C1 segment of cervical spinal cord (tissue), 14 donors: ENCODE measurements around the gene UGT3A1.
"Not testable (repeated sequence)": the region's sequence is repeated elsewhere in the genome, so short reads cannot be mapped to it uniquely, and the experiment has no call there.

Experiments used
- DNase-seq, 14 donors: peaks; one replicate each; lab custom pipeline; 2025; lab: John Stamatoyannopoulos, UW

UGT3A1 gene

GRCh38 chr5:35988529-35988928 is 2.7 kb downstream of the UGT3A1 start:
- DNase-seq, result no peak

- DNase-seq, result no peak
Observed at GRCh38 chr5:35987776-35988175, 3.4 kb downstream of the UGT3A1 start.

GRCh38 chr5:35979715-35980114 is 11.5 kb downstream of the UGT3A1 start:
- no peak for DNase-seq

GRCh38 chr5:35976859-35977258 is 14.3 kb downstream of the UGT3A1 start:
- DNase-seq, result not testable (repeated sequence)

- no peak for DNase-seq
Observed at GRCh38 chr5:35974570-35974969, 16.6 kb downstream of the UGT3A1 start.

GRCh38 chr5:35971878-35972210 is 19.3 kb downstream of the UGT3A1 start:
- DNase-seq, result no peak

- no peak for DNase-seq
Observed at GRCh38 chr5:35971186-35971877, 19.9 kb downstream of the UGT3A1 start.

GRCh38 chr5:35963381-35963843 is 27.8 kb downstream of the UGT3A1 start:
- DNase-seq, result no peak

- no peak for DNase-seq
Observed at GRCh38 chr5:35960328-35960727, 30.9 kb downstream of the UGT3A1 start.

- no peak for DNase-seq
Observed at GRCh38 chr5:35956429-35956828, 34.8 kb downstream of the UGT3A1 start.

- DNase-seq, result no peak
Observed at GRCh38 chr5:35954175-35954574, 37.0 kb downstream of the UGT3A1 start.

GRCh38 chr5:35947085-35947484 is 44.1 kb downstream of the UGT3A1 start:
- DNase-seq, result no peak

GRCh38 chr5:35939639-35940038 is 51.6 kb downstream of the UGT3A1 start:
- DNase-seq, result no peak

- DNase-seq, result peak in 4 of 14 donors; percentile 6 to 11 (median 8)
Observed at GRCh38 chr5:35938568-35939227, 52.5 kb downstream of the UGT3A1 start, which contains the start of gene CAPSL. CAPSL (minus strand) TSS chr5:35938622; CDS start chr5:35921120, 17,502 bp downstream.

- peak in 10 of 14 donors; percentile 1 to 54 (median 32) for DNase-seq
Observed at GRCh38 chr5:35926389-35927051, 64.7 kb downstream of the UGT3A1 start.

- DNase-seq, result peak in 11 of 14 donors; percentile 2 to 62 (median 36)
Observed at GRCh38 chr5:35924950-35925722, 66.1 kb downstream of the UGT3A1 start.

GRCh38 chr5:35924122-35924949 is 66.9 kb downstream of the UGT3A1 start:
- DNase-seq, result peak in 1 of 14 donors; percentile 35

- DNase-seq, result no peak
Observed at GRCh38 chr5:35922468-35922867, 68.7 kb downstream of the UGT3A1 start.

- no peak for DNase-seq
Observed at GRCh38 chr5:35921930-35922329, 69.3 kb downstream of the UGT3A1 start.

- no peak for DNase-seq
Observed at GRCh38 chr5:35920890-35921289, 70.3 kb downstream of the UGT3A1 start.

- DNase-seq, result no peak
Observed at GRCh38 chr5:35919191-35919590, 72.0 kb downstream of the UGT3A1 start.
